ENCODE data around the gene HOXC5. TPM values are rescaled to one million over a fixed set of nuclear protein-coding genes. Genes with fewer than 3 reads are reported as not detected.

Gene HOXC5
- total RNA-seq, 1 donor from 2014 or later = 28.7 TPM

- no peak for DNase-seq (ENCODE audit: low spot score in 2 of 2, unreplicated experiment in 2 of 2)
- Mint-ChIP-seq H3K36me3 (peaks cover 20% of the 10 kb centered on the region), H3K4me1 (peaks cover 71% of the 10 kb centered on the region), H3K27ac (peak overlapping the region; percentile 89), H3K27me3 (ENCODE audit: low read depth) (peaks cover 42% of the 10 kb centered on the region), H3K4me3 (peak overlapping the region; percentile 37), H3K9me3 (no peaks in the 10 kb centered on the region)
- TF ChIP-seq CTCF (IDR thresholded peaks at IDR 0.05; ENCODE audit: unreplicated experiment) = no peak
These were observed 26.8 kb downstream of the HOXC5 start for GRCh38 chr12:54059668-54060067.

- Mint-ChIP-seq H3K4me3 (peak overlapping the region; percentile 37), H3K27me3 (ENCODE audit: low read depth) (peaks cover 39% of the 10 kb centered on the region), H3K27ac (peak overlapping the region; percentile 89), H3K36me3 (peaks cover 18% of the 10 kb centered on the region), H3K9me3 (no peaks in the 10 kb centered on the region), H3K4me1 (peaks cover 66% of the 10 kb centered on the region)
- no peak for TF ChIP-seq CTCF (IDR thresholded peaks at IDR 0.05; ENCODE audit: unreplicated experiment)
- DNase-seq (ENCODE audit: low spot score in 2 of 2, unreplicated experiment in 2 of 2) = no peak
These were observed 27.5 kb downstream of the HOXC5 start for GRCh38 chr12:54060174-54060974.

GRCh38 chr12:54060975-54061778 lies 28.3 kb downstream of the HOXC5 start:
- Mint-ChIP-seq H3K36me3 (peaks cover 14% of the 10 kb centered on the region), H3K4me1 (peaks cover 58% of the 10 kb centered on the region), H3K27me3 (ENCODE audit: low read depth) (peaks cover 34% of the 10 kb centered on the region), H3K27ac (peak overlapping the region; percentile 69), H3K9me3 (no peaks in the 10 kb centered on the region), H3K4me3 (no peak overlapping the region)
- DNase-seq (ENCODE audit: low spot score in 2 of 2, unreplicated experiment in 2 of 2) = no peak
- TF ChIP-seq CTCF (IDR thresholded peaks at IDR 0.05; ENCODE audit: unreplicated experiment) = no peak

GRCh38 chr12:54065677-54066076 lies 32.8 kb downstream of the HOXC5 start:
- peaks cover 31% of the 10 kb centered on the region for H3K4me1 Mint-ChIP-seq
- H3K4me3 Mint-ChIP-seq = no peak overlapping the region
- peaks cover 17% of the 10 kb centered on the region for H3K27me3 Mint-ChIP-seq (ENCODE audit: low read depth)
- TF ChIP-seq CTCF (IDR thresholded peaks at IDR 0.05; ENCODE audit: unreplicated experiment) = no peak
- H3K36me3 Mint-ChIP-seq = peaks cover 11% of the 10 kb centered on the region
- no peak for DNase-seq (ENCODE audit: low spot score in 2 of 2, unreplicated experiment in 2 of 2)
- H3K9me3 Mint-ChIP-seq = no peaks in the 10 kb centered on the region
- H3K27ac Mint-ChIP-seq = no peak overlapping the region

GRCh38 chr12:54066408-54066807 lies 33.6 kb downstream of the HOXC5 start:
- DNase-seq (ENCODE audit: low spot score in 2 of 2, unreplicated experiment in 2 of 2) = no peak
- Mint-ChIP-seq H3K4me1 (peaks cover 31% of the 10 kb centered on the region), H3K27me3 (ENCODE audit: low read depth) (peaks cover 15% of the 10 kb centered on the region), H3K4me3 (no peak overlapping the region), H3K9me3 (no peaks in the 10 kb centered on the region), H3K36me3 (peaks cover 11% of the 10 kb centered on the region), H3K27ac (peak overlapping the region; percentile 50)
- TF ChIP-seq CTCF (IDR thresholded peaks at IDR 0.05; ENCODE audit: unreplicated experiment) = no peak

Data from mesothelial cell of epicardium (in vitro differentiated cells).